ENCODE results near the gene UQCRH.
"Not testable (repeated sequence)": the region's sequence is repeated elsewhere in the genome, so short reads cannot be mapped to it uniquely, and the experiment has no call there.

UQCRH gene

DNA sequence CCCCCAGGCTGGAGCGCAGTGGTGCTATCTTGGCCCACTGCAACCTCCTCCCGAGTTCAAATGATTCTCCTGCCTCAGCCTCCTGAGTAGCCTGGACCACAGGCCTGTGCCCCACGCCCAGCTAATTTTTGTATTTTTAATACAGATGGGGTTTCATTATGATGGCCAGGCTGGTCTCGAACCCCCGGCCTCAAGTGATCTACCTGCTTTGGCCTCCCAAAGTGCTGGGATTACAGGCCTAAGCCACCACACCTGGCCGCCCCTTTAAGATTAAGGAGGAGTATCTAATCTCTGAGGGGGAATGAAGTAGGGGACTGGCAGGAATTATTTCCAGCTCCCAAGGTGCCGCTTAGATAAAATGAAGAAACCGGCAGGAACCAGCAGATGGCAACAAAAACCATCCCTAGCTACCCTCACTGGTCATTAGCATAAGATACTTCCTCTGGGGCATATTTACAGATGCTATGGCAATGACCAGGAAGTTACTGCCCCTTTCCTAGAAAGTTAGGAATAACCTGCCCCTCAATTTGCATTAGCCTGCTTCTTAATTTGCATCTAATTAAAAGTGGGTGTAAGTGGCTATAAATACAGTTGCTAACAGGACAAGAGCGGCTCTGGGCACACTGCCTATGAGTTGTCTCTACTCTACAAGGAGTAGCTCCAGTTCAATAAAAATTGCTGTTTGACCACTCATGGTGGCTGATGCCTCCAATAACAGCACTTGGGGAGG, 30.0 kb downstream of the UQCRH start:
- DNase-seq (ENCODE audit: low read depth): peak; percentile 40

- no peak for DNase-seq (ENCODE audit: low read depth)
Measured at GRCh38 chr1:46334030-46334384, 30.5 kb downstream of the UQCRH start.

DNA sequence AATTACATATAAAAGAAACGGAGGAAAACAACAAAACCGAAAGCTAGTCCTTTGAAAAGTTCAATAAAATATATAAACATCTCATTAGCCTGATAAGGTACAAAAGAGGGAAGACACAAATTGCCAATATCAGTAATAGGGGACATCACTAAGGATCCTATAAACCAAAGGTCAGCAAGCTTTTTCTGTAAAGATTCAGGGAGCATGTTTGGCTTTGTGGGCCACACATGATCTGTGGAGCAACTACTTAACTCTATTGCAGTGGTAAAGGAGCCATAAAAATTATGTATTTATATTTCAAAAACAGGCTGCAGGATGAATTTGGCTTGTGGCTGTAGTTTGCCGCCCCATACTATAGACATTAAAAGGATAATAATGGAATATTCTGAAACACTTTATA, 31.6 kb downstream of the UQCRH start:
- DNase-seq (ENCODE audit: low read depth): no peak

GRCh38 chr1:46337409-46337808, 33.9 kb downstream of the UQCRH start:
- DNase-seq (ENCODE audit: low read depth): not testable (repeated sequence)

DNA sequence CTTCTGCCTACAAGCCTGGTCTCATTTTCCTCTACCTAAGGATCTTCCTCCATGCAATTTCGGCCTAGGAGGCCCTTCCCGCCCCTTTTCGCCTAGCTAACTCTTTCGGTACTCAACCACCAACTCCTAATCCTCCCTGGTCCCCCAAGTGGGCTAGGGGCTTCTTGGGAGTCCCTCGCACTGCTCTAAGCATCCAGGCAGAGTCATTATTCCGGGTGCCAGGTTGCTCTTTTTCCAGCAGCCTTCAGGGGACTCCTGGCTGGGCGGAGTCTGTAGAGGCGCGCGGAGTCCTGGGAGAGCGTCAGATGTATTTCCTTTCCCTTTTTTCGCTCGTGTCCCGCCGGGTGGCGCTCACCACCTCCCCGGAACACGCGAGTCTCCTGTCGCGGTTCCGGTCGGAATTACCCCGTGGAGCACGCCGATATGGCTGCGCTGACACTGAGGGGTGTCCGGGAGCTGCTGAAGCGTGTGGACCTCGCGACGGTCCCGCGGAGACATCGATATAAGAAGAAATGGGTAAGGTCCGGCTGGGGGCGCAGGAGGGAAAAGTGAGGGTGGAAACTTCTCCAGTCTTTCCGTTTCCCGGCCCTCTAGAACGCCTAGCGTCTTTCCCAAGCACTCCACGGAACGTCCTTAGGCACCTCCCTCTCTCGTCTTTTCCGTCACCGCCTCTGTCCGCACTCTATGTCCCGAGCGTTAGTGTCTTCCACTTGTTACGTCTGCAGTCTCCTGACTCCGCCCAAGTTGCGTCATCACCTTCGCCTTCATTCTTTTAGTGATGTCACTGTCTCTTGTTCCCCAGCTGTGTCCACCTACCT, 37.1 kb downstream of the UQCRH start, which contains the start of gene NSUN4:
Gene NSUN4 (plus strand): TSS at position 404 of the 818 bp plus-strand sequence. CDS start 20 bp downstream, at position 424.
- peak; percentile 96 for DNase-seq (ENCODE audit: low read depth)

- no peak for DNase-seq (ENCODE audit: low read depth)
Measured at GRCh38 chr1:46341222-46342083, 38.0 kb downstream of the UQCRH start.

GRCh38 chr1:46342084-46342656, 38.7 kb downstream of the UQCRH start:
- DNase-seq (ENCODE audit: low read depth): peak; percentile 63

- DNase-seq (ENCODE audit: low read depth): no peak
Measured at GRCh38 chr1:46342677-46343350, 39.3 kb downstream of the UQCRH start.

DNA sequence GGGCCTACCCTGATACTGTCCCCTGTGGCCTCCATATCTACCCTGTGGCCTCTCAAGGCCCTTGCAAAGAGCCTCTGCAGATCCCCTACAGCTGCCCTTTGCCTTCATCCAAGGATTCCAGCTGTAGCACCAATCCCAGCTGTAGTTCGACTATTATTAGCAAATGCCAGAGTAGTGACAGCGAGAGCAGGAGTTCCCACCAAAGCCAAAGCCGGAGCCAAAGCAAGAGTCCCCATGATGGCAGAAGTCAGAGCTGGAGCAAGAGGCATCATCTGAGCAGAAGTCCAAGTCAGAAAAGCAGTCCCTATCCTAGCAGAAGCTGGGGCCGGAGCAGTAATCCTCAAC, 39.8 kb downstream of the UQCRH start:
- no peak for DNase-seq (ENCODE audit: low read depth)

DNA sequence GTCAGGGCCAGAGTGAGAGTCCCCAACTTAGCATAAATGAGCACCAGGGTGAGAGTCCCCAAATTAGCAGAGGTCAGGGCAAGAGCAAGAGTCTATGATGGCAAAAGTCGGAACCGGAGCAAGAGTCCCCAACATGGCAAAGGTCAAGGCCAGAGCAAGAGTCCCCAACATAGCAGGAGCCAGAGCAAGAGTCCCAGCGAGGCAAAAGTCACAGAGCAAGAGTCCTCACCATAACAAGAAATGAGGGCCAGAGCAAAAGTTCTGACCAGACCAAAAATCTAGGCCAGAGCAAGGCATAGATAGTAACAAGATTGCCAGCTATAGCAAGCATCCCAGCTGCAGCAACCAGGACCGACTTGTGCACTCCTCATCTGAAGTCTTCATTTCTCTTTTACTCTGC, 40.2 kb downstream of the UQCRH start:
- DNase-seq (ENCODE audit: low read depth): no peak

- no peak for DNase-seq (ENCODE audit: low read depth)
Measured at GRCh38 chr1:46344481-46344880, 41.0 kb downstream of the UQCRH start.

DNA sequence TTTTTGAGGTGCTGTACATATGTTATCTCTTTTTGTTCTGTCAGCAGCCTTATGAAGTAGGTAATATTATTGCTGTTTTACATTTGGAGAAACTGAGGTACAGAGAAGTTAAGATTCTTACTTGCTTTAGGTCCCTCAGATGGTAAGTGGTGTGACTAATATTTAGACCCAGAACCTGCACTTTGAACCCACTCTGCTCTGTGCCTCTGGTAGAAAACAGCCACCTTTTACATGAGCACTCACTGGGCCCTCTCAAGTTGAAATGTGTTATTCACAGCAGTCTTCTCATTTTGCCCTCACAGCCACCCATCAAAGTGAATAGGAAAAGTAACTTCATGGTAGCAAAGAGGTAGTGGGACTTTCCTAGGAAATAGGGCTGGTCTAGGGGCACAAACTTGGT, 41.8 kb downstream of the UQCRH start:
- no peak for DNase-seq (ENCODE audit: low read depth)

GRCh38 chr1:46352363-46352762, 48.9 kb downstream of the UQCRH start:
- DNase-seq (ENCODE audit: low read depth): no peak

- peak; percentile 29 for DNase-seq (ENCODE audit: low read depth)
Measured at GRCh38 chr1:46355920-46356319, 52.4 kb downstream of the UQCRH start.

DNA sequence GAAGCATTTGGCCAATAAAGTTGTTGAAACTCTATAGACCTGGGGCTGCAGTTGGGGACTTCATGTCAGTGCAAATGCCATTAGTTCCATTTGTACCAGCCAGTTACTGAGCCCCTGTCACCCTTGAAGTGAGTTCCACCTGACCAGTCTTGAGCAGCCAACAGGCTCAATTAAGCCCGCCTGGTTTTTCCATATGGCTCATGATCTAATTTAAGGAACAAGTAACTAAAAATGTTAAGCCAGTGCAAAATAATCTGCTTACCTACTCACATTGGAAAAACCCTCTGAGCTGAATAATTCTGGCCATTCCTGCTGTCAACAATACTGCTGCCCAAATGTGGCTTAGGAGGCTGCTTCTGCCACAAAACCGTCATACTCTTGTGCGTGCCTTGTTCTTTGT, 58.7 kb downstream of the UQCRH start:
- DNase-seq (ENCODE audit: low read depth): no peak

DNA sequence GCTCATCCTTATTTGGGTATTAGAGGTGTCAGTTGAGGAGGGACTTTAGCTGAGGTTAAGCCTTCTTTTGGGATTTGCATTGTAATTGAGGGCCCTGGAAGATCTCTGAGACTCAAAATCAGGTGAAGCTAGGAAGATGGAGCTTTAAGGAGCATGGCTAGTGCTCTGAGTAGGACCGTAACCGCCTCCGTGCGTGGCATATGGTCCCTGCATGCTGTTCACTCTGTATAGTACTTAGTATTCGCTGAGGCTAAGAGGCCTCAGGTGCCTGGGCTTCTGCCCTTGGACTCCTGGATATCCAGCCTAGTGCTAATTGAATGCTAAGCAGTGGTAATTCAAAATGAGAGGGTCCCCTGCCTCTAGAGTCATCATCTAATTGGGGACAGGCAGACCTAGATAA, 59.6 kb downstream of the UQCRH start:
- no peak for DNase-seq (ENCODE audit: low read depth)

- DNase-seq (ENCODE audit: low read depth): peak; percentile 31
Measured at GRCh38 chr1:46364612-46365011, 61.1 kb downstream of the UQCRH start.

DNA sequence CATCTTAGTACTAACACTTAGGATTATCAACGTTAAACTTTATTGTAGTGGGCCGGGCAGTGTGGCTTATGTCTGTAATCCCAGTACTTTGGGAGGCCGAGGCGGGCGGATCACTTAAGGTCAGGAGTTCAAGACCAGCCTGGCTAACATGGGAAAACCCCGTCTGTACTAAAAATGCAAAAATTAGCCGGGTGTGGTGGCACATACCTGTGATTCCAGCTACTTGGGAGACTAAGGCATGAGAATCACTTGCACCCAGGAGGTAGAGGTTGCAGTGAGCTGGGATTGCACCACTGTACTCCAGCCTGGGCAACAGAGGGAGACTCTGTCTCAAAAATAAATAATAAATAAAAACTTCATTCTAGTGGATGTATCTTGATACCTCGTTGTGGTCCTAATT, 62.3 kb downstream of the UQCRH start:
- DNase-seq (ENCODE audit: low read depth): not testable (repeated sequence)
